Epithelial cell of proximal tubule (primary cell): ENCODE data around the gene PARM1. TPM values are rescaled to one million over a fixed set of nuclear protein-coding genes. Genes with fewer than 3 reads are reported as not detected.

Experiments
- DNase-seq: peaks from one replicate; pipeline ENCODE4 v3.0.0-alpha.2; 2011; ENCODE audit warnings: low read depth
- H3K4me3 ChIP-seq: 2 replicates; pipeline ENCODE4 v1.5.1; 2011; ENCODE audit warnings: low read depth, mild to moderate bottlenecking, low read length
- CTCF ChIP-seq: conservative IDR thresholded peaks from 2 replicates; pipeline ENCODE4 v1.5.1; 2012; ENCODE audit warnings: low read depth, mild to moderate bottlenecking, low read length
- total RNA-seq: library from RNA; depleted of rRNA; stranded (reverse); fragments of >200 nt; gene quantifications from 2 replicates; pipeline ENCODE4 v1.2.3, GENCODE V29; 2015

PARM1 gene
- total RNA-seq, 1 donor from 2014 or later, result 1.3 TPM

GRCh38 chr4:75087416-75087815 lies 154.5 kb downstream of the PARM1 start:
- no peak for DNase-seq
- H3K4me3 ChIP-seq, result no peak overlapping the region
- no peak for TF ChIP-seq CTCF

- DNase-seq, result no peak
- no peak for TF ChIP-seq CTCF
- H3K4me3 ChIP-seq, result no peak overlapping the region
Observed at GRCh38 chr4:75087865-75088264, 154.9 kb downstream of the PARM1 start.

- no peak for DNase-seq
- TF ChIP-seq CTCF, result no peak
- no peak overlapping the region for H3K4me3 ChIP-seq
Observed at GRCh38 chr4:75089206-75089605, 156.3 kb downstream of the PARM1 start.

- H3K4me3 ChIP-seq, result no peak overlapping the region
- TF ChIP-seq CTCF, result no peak
- DNase-seq, result no peak
Observed at GRCh38 chr4:75099321-75099720, 166.4 kb downstream of the PARM1 start.

Other genes starting within 250 kb of the PARM1 start
- gene BTC, start 138.6 kb upstream of the PARM1 start, total RNA-seq, result 3.6 and 5.4 TPM in 2 replicates